ENCODE results near the gene MISFA. TPM values are rescaled to one million over a fixed set of nuclear protein-coding genes. Genes with fewer than 3 reads are reported as not detected.
"Not testable (repeated sequence)": the region's sequence is repeated elsewhere in the genome, so short reads cannot be mapped to it uniquely, and the experiment has no call there.

The MISFA gene
- total RNA-seq, 1 experiment from 2014 or later: 7.9 TPM

DNA sequence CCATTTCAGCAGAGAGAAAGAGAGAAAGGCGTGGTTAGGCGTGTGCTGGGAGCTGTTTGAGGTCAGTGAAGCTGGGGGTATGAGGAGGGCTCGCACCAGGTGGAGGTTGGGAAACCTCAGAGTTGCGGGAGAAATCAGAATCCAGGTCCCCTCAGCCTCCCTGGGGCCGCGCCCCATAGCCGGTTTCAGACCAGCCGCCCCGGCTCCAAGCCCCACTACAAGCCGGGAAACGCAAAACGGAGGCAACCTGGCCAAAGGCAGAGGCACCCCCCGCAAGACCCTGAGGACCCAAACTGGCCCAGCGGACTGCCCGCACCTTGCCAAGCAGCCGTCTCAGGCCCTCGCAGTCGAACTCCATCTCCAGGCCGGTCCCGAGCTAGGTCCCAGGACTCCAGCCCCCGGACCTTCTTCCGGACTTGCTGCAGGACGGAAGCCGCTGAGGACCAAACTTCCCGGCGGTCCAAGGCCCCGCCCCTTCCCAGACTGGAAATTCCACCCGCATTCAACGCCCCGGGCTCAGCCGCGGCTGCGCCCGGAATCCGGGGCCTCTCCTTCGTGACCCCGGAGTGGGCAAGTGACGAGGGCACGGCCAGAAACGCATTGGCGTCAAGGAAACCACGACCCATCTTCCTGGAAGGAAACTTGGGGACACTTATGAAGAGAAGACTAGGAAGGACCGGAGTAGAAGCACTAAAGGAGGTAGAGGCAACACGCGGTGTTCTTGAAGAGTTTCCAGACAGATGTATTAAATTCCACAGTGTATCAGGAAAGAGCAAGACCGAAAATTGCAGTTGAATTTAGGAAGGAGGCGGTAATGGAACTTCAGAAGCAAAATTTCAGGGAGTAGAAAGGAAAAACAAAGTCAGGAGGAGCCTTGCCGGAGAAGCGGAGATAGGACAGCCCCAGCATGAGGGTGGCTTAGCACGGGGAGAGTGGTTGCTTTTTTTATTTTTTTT is 11.0 kb upstream of the MISFA start, which contains the start of gene UEVLD:
Gene UEVLD (minus strand): TSS at position 438 of the 956 bp plus-strand sequence. CDS start 80 bp downstream, at position 358.
- Histone ChIP-seq H3K27ac (peak within 1 kb of the TSS; percentile 36), H3K4me3 (peak within 1 kb of the TSS; percentile 70), H3K9me2 (ENCODE audit: insufficient read depth) (no peaks in the 10 kb centered on the region), H3K79me2 (ENCODE audit: low read depth) (peaks cover 55% of the 10 kb centered on the region), H3K4me1 (replicated peaks; ENCODE audit: insufficient read depth) (peaks cover 24% of the 10 kb centered on the region), H3K27me3 (ENCODE audit: insufficient read depth, low read depth) (no peaks in the 10 kb centered on the region), H3K36me3 (ENCODE audit: low read depth) (no peaks in the 10 kb centered on the region), H3K4me2 (peak within 1 kb of the TSS; percentile 93), H4K20me1 (ENCODE audit: insufficient read depth) (no peaks in the 10 kb centered on the region), H3K9me3 (ENCODE audit: insufficient read depth, low read depth) (no peaks in the 10 kb centered on the region), H2AFZ (peak within 1 kb of the TSS; percentile 96), H3F3A (ENCODE audit: insufficient read depth, low read depth) (no peaks in the 10 kb centered on the region)
- no TSS peak for BruUV-seq (replicated peaks)
- intact Hi-C loops (cut with micrococcal nuclease; ENCODE audit: unreplicated experiment): loop anchor here (1.0 to 2.0 kb wide), 2 partner anchors 46 to 62 kb away; partner anchors contain the start of genes SPTY2D1 and TSG101
- no peak for TF ChIP-seq EZH2 (IDR thresholded peaks at IDR 0.05; ENCODE audit: low read depth)
- TF ChIP-seq, protein P1, sequence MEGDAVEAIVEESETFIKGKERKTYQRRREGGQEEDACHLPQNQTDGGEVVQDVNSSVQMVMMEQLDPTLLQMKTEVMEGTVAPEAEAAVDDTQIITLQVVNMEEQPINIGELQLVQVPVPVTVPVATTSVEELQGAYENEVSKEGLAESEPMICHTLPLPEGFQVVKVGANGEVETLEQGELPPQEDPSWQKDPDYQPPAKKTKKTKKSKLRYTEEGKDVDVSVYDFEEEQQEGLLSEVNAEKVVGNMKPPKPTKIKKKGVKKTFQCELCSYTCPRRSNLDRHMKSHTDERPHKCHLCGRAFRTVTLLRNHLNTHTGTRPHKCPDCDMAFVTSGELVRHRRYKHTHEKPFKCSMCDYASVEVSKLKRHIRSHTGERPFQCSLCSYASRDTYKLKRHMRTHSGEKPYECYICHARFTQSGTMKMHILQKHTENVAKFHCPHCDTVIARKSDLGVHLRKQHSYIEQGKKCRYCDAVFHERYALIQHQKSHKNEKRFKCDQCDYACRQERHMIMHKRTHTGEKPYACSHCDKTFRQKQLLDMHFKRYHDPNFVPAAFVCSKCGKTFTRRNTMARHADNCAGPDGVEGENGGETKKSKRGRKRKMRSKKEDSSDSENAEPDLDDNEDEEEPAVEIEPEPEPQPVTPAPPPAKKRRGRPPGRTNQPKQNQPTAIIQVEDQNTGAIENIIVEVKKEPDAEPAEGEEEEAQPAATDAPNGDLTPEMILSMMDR (conservative IDR thresholded peaks at IDR 0.05): no peak
- CTCF ChIA-PET: interaction anchor here (0.7 kb wide), 1 partner anchor 176 kb away, joined by 4 read pairs; the partner anchor contains the start of gene LDHC
- peak; percentile 82 to 93 for DNase-seq
- POLR2A ChIA-PET (ENCODE audit: unreplicated experiment): interaction anchor here (0.5 to 0.8 kb wide), 3 partner anchors 9 to 275 kb away, joined by 4 to 8 read pairs (median 5); no protein-coding TSS in a partner anchor

DNA sequence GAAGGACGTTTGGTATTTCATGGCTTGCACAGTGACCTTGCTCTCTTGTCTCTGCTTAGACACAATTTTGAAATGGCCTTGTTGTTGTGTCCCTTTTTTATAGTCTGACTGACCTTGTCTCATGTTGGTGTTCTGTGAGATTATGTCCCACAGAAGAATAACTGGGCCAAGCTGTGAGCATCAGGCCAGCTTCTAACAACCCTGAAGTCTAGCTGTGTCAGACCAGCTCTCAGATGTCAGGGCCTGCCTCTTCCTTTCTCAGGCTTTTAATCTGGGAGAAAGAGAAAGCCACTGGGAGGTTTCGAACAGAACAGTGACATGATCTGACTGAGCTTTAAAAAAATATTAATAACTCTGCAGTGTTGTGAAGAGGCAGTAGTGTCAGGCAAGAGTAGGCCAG is 9.0 kb upstream of the MISFA start:
- Histone ChIP-seq H3K27ac (no peak overlapping the region), H4K20me1 (ENCODE audit: insufficient read depth) (no peaks in the 10 kb centered on the region), H3K4me1 (replicated peaks; ENCODE audit: insufficient read depth) (peaks cover 24% of the 10 kb centered on the region), H3K9me3 (ENCODE audit: insufficient read depth, low read depth) (no peaks in the 10 kb centered on the region), H3K9me2 (ENCODE audit: insufficient read depth) (no peaks in the 10 kb centered on the region), H3F3A (ENCODE audit: insufficient read depth, low read depth) (no peaks in the 10 kb centered on the region), H3K27me3 (ENCODE audit: insufficient read depth, low read depth) (no peaks in the 10 kb centered on the region), H3K36me3 (ENCODE audit: low read depth) (no peaks in the 10 kb centered on the region), H3K4me3 (no peak overlapping the region; the same call in 1 of the 2 replicates), H3K79me2 (ENCODE audit: low read depth) (peaks cover 55% of the 10 kb centered on the region), H2AFZ (no peak overlapping the region), H3K4me2 (peak overlapping the region; percentile 93)
- BruUV-seq (replicated peaks): no TSS peak
- intact Hi-C loops (cut with micrococcal nuclease; ENCODE audit: unreplicated experiment): no loop called here
- POLR2A ChIA-PET (ENCODE audit: unreplicated experiment): interaction anchor here (0.7 to 0.8 kb wide), 2 partner anchors 12 to 50 kb away, joined by 6 read pairs; no protein-coding TSS in a partner anchor
- TF ChIP-seq, protein P1 (conservative IDR thresholded peaks at IDR 0.05): no peak
- no peak for TF ChIP-seq EZH2 (IDR thresholded peaks at IDR 0.05; ENCODE audit: low read depth)
- CTCF ChIA-PET: no interaction called here
- no peak for DNase-seq

DNA sequence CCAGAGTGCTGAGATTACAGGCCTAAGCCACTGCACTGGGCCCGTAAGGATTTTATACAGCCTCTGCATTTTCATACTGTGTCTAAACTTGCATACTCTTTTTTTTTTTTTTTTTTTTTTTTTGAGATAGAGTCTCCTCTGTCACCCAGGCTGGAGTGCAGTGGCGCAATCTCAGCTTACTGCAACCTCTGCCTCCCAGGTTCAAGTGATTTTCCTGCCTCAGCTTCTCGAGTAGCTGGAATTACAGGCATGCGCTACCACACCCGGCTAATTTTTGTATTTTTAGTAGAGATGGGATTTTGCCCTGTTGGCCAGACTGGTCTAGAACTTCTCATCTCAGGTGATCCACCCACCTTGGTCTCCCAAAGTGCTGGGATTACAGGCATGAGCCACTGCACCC is 5.5 kb upstream of the MISFA start:
- peaks cover 16% of the 10 kb centered on the region for H3K4me1 ChIP-seq (replicated peaks; ENCODE audit: insufficient read depth)
- H3F3A ChIP-seq (ENCODE audit: insufficient read depth, low read depth); H4K20me1 ChIP-seq (ENCODE audit: insufficient read depth); POLR2A ChIA-PET (ENCODE audit: unreplicated experiment); H3K9me3 ChIP-seq (ENCODE audit: insufficient read depth, low read depth); H3K36me3 ChIP-seq (ENCODE audit: low read depth); H3K4me2 ChIP-seq; H3K4me3 ChIP-seq; CTCF ChIA-PET; intact Hi-C loops (cut with micrococcal nuclease; ENCODE audit: unreplicated experiment); H3K9me2 ChIP-seq (ENCODE audit: insufficient read depth); H3K27ac ChIP-seq; H3K27me3 ChIP-seq (ENCODE audit: insufficient read depth, low read depth); DNase-seq; H2AFZ ChIP-seq; BruUV-seq (replicated peaks): not testable (repeated sequence)
- peaks cover 33% of the 10 kb centered on the region for H3K79me2 ChIP-seq (ENCODE audit: low read depth)

Measured in PC-9 (cell line).